Dendritic cell treated with granulocyte-macrophage colony-stimulating factor and Interleukin-4, amounts not matched to agents 40 ng/mL and 50 ng/mL, for 4 days (primary cell): ENCODE data around the gene SLC6A2.

Source experiments
- H3K27ac Mint-ChIP-seq: one replicate; pipeline ENCODE4 v1.8.0; 2022; ENCODE audit warnings: mild to moderate bottlenecking, mixed read lengths
- H3K27me3 Mint-ChIP-seq: one replicate; pipeline ENCODE4 v1.8.0; 2022; ENCODE audit warnings: mild to moderate bottlenecking, mixed read lengths
- H3K36me3 Mint-ChIP-seq: one replicate; pipeline ENCODE4 v1.8.0; 2022; ENCODE audit warnings: low read depth, mixed read lengths
- H3K4me1 Mint-ChIP-seq: one replicate; pipeline ENCODE4 v1.8.0; 2022; ENCODE audit warnings: low read depth, mixed read lengths
- H3K4me3 Mint-ChIP-seq: one replicate; pipeline ENCODE4 v1.8.0; 2022; ENCODE audit warnings: mild to moderate bottlenecking, moderate library complexity, mixed read lengths
- H3K9me3 Mint-ChIP-seq: one replicate; pipeline ENCODE4 v1.8.0; 2022; ENCODE audit warnings: mixed read lengths
- intact Hi-C: fragments of 100-400 bp; cut with micrococcal nuclease; formaldehyde crosslinking; loops from one replicate; pipeline ENCODE4 v1.15.0; 2022

SLC6A2 gene

GRCh38 chr16:55638256-55638655, 17.5 kb upstream of the SLC6A2 start:
- peaks cover 7% of the 10 kb centered on the region for H3K4me1 Mint-ChIP-seq
- H3K27me3 Mint-ChIP-seq, result peaks cover 12% of the 10 kb centered on the region
- no peaks in the 10 kb centered on the region for H3K9me3 Mint-ChIP-seq
- H3K36me3 Mint-ChIP-seq, result no peaks in the 10 kb centered on the region
- intact Hi-C loops, result no loop called here
- H3K4me3 Mint-ChIP-seq, result no peak overlapping the region
- H3K27ac Mint-ChIP-seq, result no peak overlapping the region

- H3K4me1 Mint-ChIP-seq, result no peaks in the 10 kb centered on the region
- H3K36me3 Mint-ChIP-seq, result no peaks in the 10 kb centered on the region
- H3K27me3 Mint-ChIP-seq, result peaks cover 12% of the 10 kb centered on the region
- no peaks in the 10 kb centered on the region for H3K9me3 Mint-ChIP-seq
- intact Hi-C loops, result no loop called here
- no peak overlapping the region for H3K27ac Mint-ChIP-seq
- H3K4me3 Mint-ChIP-seq, result no peak overlapping the region
Measured at GRCh38 chr16:55640701-55641327, 15.0 kb upstream of the SLC6A2 start.

GRCh38 chr16:55641430-55642056, 14.2 kb upstream of the SLC6A2 start:
- no peaks in the 10 kb centered on the region for H3K36me3 Mint-ChIP-seq
- intact Hi-C loops, result no loop called here
- no peak overlapping the region for H3K27ac Mint-ChIP-seq
- no peaks in the 10 kb centered on the region for H3K4me1 Mint-ChIP-seq
- H3K4me3 Mint-ChIP-seq, result no peak overlapping the region
- H3K27me3 Mint-ChIP-seq, result peaks cover 12% of the 10 kb centered on the region
- H3K9me3 Mint-ChIP-seq, result no peaks in the 10 kb centered on the region

GRCh38 chr16:55642611-55643010, 13.2 kb upstream of the SLC6A2 start:
- Mint-ChIP-seq H3K9me3 (no peaks in the 10 kb centered on the region), H3K27me3 (peaks cover 10% of the 10 kb centered on the region), H3K36me3 (no peaks in the 10 kb centered on the region), H3K4me1 (no peaks in the 10 kb centered on the region), H3K4me3 (no peak overlapping the region), H3K27ac (no peak overlapping the region)
- intact Hi-C loops, result loop anchor here (1.0 kb wide), 1 partner anchor 147 kb away; no protein-coding TSS in a partner anchor

GRCh38 chr16:55643161-55643970, 12.4 kb upstream of the SLC6A2 start:
- H3K9me3 Mint-ChIP-seq, result no peaks in the 10 kb centered on the region
- H3K27ac Mint-ChIP-seq, result no peak overlapping the region
- no peak overlapping the region for H3K4me3 Mint-ChIP-seq
- H3K27me3 Mint-ChIP-seq, result peaks cover 10% of the 10 kb centered on the region
- intact Hi-C loops, result loop anchor here (1.0 kb wide), 1 partner anchor 148 kb away; no protein-coding TSS in a partner anchor
- no peaks in the 10 kb centered on the region for H3K36me3 Mint-ChIP-seq
- no peaks in the 10 kb centered on the region for H3K4me1 Mint-ChIP-seq

GRCh38 chr16:55645986-55646385, 9.8 kb upstream of the SLC6A2 start:
- Mint-ChIP-seq H3K27me3 (peaks cover 6% of the 10 kb centered on the region), H3K9me3 (no peaks in the 10 kb centered on the region), H3K4me3 (no peak overlapping the region), H3K36me3 (no peaks in the 10 kb centered on the region), H3K27ac (no peak overlapping the region), H3K4me1 (no peaks in the 10 kb centered on the region)
- intact Hi-C loops, result no loop called here

- no peak overlapping the region for H3K4me3 Mint-ChIP-seq
- H3K27me3 Mint-ChIP-seq, result peaks cover 13% of the 10 kb centered on the region
- H3K36me3 Mint-ChIP-seq, result no peaks in the 10 kb centered on the region
- H3K4me1 Mint-ChIP-seq, result no peaks in the 10 kb centered on the region
- no peak overlapping the region for H3K27ac Mint-ChIP-seq
- intact Hi-C loops, result no loop called here
- no peaks in the 10 kb centered on the region for H3K9me3 Mint-ChIP-seq
Measured at GRCh38 chr16:55647343-55647742, 8.4 kb upstream of the SLC6A2 start.

GRCh38 chr16:55647798-55648197, 8.0 kb upstream of the SLC6A2 start:
- H3K9me3 Mint-ChIP-seq, result no peaks in the 10 kb centered on the region
- intact Hi-C loops, result no loop called here

GRCh38 chr16:55651841-55652824, 3.7 kb upstream of the SLC6A2 start:
- H3K36me3 Mint-ChIP-seq, result no peaks in the 10 kb centered on the region
- no peak overlapping the region for H3K4me3 Mint-ChIP-seq
- intact Hi-C loops, result no loop called here

More at GRCh38 chr16:55647798-55648197, 8.0 kb upstream of the SLC6A2 start:
- no peak overlapping the region for H3K27ac Mint-ChIP-seq
- H3K4me3 Mint-ChIP-seq, result no peak overlapping the region
- H3K36me3 Mint-ChIP-seq, result no peaks in the 10 kb centered on the region
- H3K27me3 Mint-ChIP-seq, result peaks cover 13% of the 10 kb centered on the region
- no peaks in the 10 kb centered on the region for H3K4me1 Mint-ChIP-seq

GRCh38 chr16:55653106-55653505, 2.7 kb upstream of the SLC6A2 start:
- intact Hi-C loops, result no loop called here
- H3K4me3 Mint-ChIP-seq, result no peak overlapping the region

More at GRCh38 chr16:55651841-55652824, 3.7 kb upstream of the SLC6A2 start:
- peaks cover 25% of the 10 kb centered on the region for H3K27me3 Mint-ChIP-seq
- H3K27ac Mint-ChIP-seq, result no peak overlapping the region
- H3K9me3 Mint-ChIP-seq, result no peaks in the 10 kb centered on the region
- H3K4me1 Mint-ChIP-seq, result no peaks in the 10 kb centered on the region

GRCh38 chr16:55655381-55655896, 349 bp upstream of the SLC6A2 start:
- no peak overlapping the region for H3K4me3 Mint-ChIP-seq
- no peaks in the 10 kb centered on the region for H3K4me1 Mint-ChIP-seq
- peaks cover 40% of the 10 kb centered on the region for H3K27me3 Mint-ChIP-seq
- intact Hi-C loops, result no loop called here
- no peaks in the 10 kb centered on the region for H3K9me3 Mint-ChIP-seq
- no peaks in the 10 kb centered on the region for H3K36me3 Mint-ChIP-seq
- no peak overlapping the region for H3K27ac Mint-ChIP-seq

More at GRCh38 chr16:55653106-55653505, 2.7 kb upstream of the SLC6A2 start:
- H3K9me3 Mint-ChIP-seq, result no peaks in the 10 kb centered on the region
- no peaks in the 10 kb centered on the region for H3K36me3 Mint-ChIP-seq
- no peaks in the 10 kb centered on the region for H3K4me1 Mint-ChIP-seq
- no peak overlapping the region for H3K27ac Mint-ChIP-seq
- H3K27me3 Mint-ChIP-seq, result peaks cover 35% of the 10 kb centered on the region

- H3K27ac Mint-ChIP-seq, result no peak overlapping the region
- no peak overlapping the region for H3K4me3 Mint-ChIP-seq
- no peaks in the 10 kb centered on the region for H3K9me3 Mint-ChIP-seq
- peaks cover 34% of the 10 kb centered on the region for H3K27me3 Mint-ChIP-seq
- no peaks in the 10 kb centered on the region for H3K4me1 Mint-ChIP-seq
- no peaks in the 10 kb centered on the region for H3K36me3 Mint-ChIP-seq
- intact Hi-C loops, result no loop called here
Measured at GRCh38 chr16:55656691-55657092, 904 bp downstream of the SLC6A2 start.

- no peak overlapping the region for H3K27ac Mint-ChIP-seq
Measured at GRCh38 chr16:55657616-55658015, 1.8 kb downstream of the SLC6A2 start.

More at GRCh38 chr16:55657616-55658015, 1.8 kb downstream of the SLC6A2 start:
- Mint-ChIP-seq H3K4me1 (no peaks in the 10 kb centered on the region), H3K27me3 (peaks cover 32% of the 10 kb centered on the region), H3K9me3 (no peaks in the 10 kb centered on the region), H3K36me3 (no peaks in the 10 kb centered on the region), H3K4me3 (no peak overlapping the region)
- intact Hi-C loops, result no loop called here
